HFFc6 (cell line): ENCODE results near the gene ERC2. TPM values are rescaled to one million over a fixed set of nuclear protein-coding genes. Genes with fewer than 3 reads are reported as not detected.

ENCODE experiments used
- DNase-seq: peaks from one replicate; pipeline ENCODE4 v3.0.0-alpha.2; 2018
- H3K27ac Mint-ChIP-seq: 2 replicates; pipeline ENCODE4 v1.8.0; 2020; ENCODE audit warnings: mild to moderate bottlenecking, mixed read lengths
- H3K27me3 Mint-ChIP-seq: 2 replicates; pipeline ENCODE4 v1.8.0; 2021; ENCODE audit warnings: mild to moderate bottlenecking, moderate library complexity, mixed read lengths; ENCODE audit not compliant: insufficient read depth
- H3K36me3 Mint-ChIP-seq: 2 replicates; pipeline ENCODE4 v1.8.0; 2021; ENCODE audit warnings: low read depth, mixed read lengths
- H3K4me1 Mint-ChIP-seq: 2 replicates; pipeline ENCODE4 v1.8.0; 2020; ENCODE audit warnings: low read depth, mixed read lengths
- H3K4me3 Mint-ChIP-seq: 2 replicates; pipeline ENCODE4 v1.8.0; 2020; ENCODE audit warnings: mild to moderate bottlenecking, moderate library complexity, mixed read lengths
- H3K9me3 Mint-ChIP-seq: 2 replicates; pipeline ENCODE4 v1.8.0; 2020; ENCODE audit warnings: mild to moderate bottlenecking, mixed read lengths
- CTCF ChIP-seq: fragments of 200-600 bp; sonication (generic); IDR thresholded peaks from 2 replicates; pipeline ENCODE4 v1.5.0; 2021; ENCODE audit warnings: antibody characterized with exemption, mild to moderate bottlenecking
- total RNA-seq, 6 experiments: library from RNA; stranded (reverse); fragmentation: NEBNext Ultra II Directional; extraction: Animal tissue kit (Norgen Biotek cat#: 25700); gene quantifications; 2 replicates in 1 of 6; 3 replicates in 5 of 6; pipeline ENCODE4 v1.2.3, GENCODE V29; 2021

Gene ERC2
- total RNA-seq, 6 experiments from 2014 or later: 0.11 TPM; not detected in 5

GRCh38 chr3:55766753-55767152 is 701.5 kb downstream of the ERC2 start:
- no peak for TF ChIP-seq CTCF
- Mint-ChIP-seq H3K36me3 (no peaks in the 10 kb centered on the region), H3K27me3 (peaks cover 5% of the 10 kb centered on the region; the same call in 1 of the 2 replicates), H3K9me3 (no peaks in the 10 kb centered on the region), H3K4me1 (no peaks in the 10 kb centered on the region), H3K27ac (no peak overlapping the region), H3K4me3 (no peak overlapping the region)
- no peak for DNase-seq

- H3K4me1 Mint-ChIP-seq: no peaks in the 10 kb centered on the region
- H3K27ac Mint-ChIP-seq: no peak overlapping the region
- H3K4me3 Mint-ChIP-seq: no peak overlapping the region
- H3K36me3 Mint-ChIP-seq: no peaks in the 10 kb centered on the region
- H3K9me3 Mint-ChIP-seq: no peaks in the 10 kb centered on the region
- no peak for DNase-seq
- TF ChIP-seq CTCF: no peak
- peaks cover 5% of the 10 kb centered on the region; the same call in 1 of the 2 replicates for H3K27me3 Mint-ChIP-seq
These were observed 702.2 kb downstream of the ERC2 start for GRCh38 chr3:55765906-55766701.

- Mint-ChIP-seq H3K4me3 (no peak overlapping the region), H3K9me3 (no peaks in the 10 kb centered on the region), H3K27me3 (peaks cover 8% of the 10 kb centered on the region), H3K36me3 (no peaks in the 10 kb centered on the region), H3K4me1 (no peaks in the 10 kb centered on the region), H3K27ac (no peak overlapping the region)
- no peak for DNase-seq
- no peak for TF ChIP-seq CTCF
These were observed 702.9 kb downstream of the ERC2 start for GRCh38 chr3:55765398-55765797.

- Mint-ChIP-seq H3K27ac (no peak overlapping the region), H3K4me3 (no peak overlapping the region), H3K36me3 (no peaks in the 10 kb centered on the region), H3K9me3 (no peaks in the 10 kb centered on the region), H3K27me3 (peaks cover 7% of the 10 kb centered on the region), H3K4me1 (no peaks in the 10 kb centered on the region)
- no peak for DNase-seq
- TF ChIP-seq CTCF: no peak
These were observed 711.3 kb downstream of the ERC2 start for GRCh38 chr3:55756976-55757375.

- H3K36me3 Mint-ChIP-seq: no peaks in the 10 kb centered on the region
- peaks cover 6% of the 10 kb centered on the region for H3K27me3 Mint-ChIP-seq
- peaks cover 5% of the 10 kb centered on the region for H3K4me1 Mint-ChIP-seq
- TF ChIP-seq CTCF: no peak
- no peak overlapping the region for H3K27ac Mint-ChIP-seq
- H3K4me3 Mint-ChIP-seq: no peak overlapping the region
- no peaks in the 10 kb centered on the region for H3K9me3 Mint-ChIP-seq
- no peak for DNase-seq
These were observed 712.6 kb downstream of the ERC2 start for GRCh38 chr3:55755516-55756205.
